GM12891 (cell line): Measurements from ENCODE around the gene KAT2B.

Experiments used
- PAX5 ChIP-seq: IDR thresholded peaks from 2 replicates; pipeline ENCODE4 v1.6.1; 2011; ENCODE audit warnings: low read length, moderate library complexity, mild to moderate bottlenecking; ENCODE audit not compliant: insufficient read depth, severe bottlenecking
- POLR2A ChIP-seq: IDR thresholded peaks from 2 replicates; pipeline ENCODE4 v1.6.1; 2011; ENCODE audit warnings: low read depth, low read length, control low read depth
- POLR2AphosphoS5 ChIP-seq: IDR thresholded peaks from 2 replicates; pipeline ENCODE4 v1.6.1; 2011; ENCODE audit warnings: low read depth, low read length, control low read depth
- POU2F2 ChIP-seq: IDR thresholded peaks from 2 replicates; pipeline ENCODE4 v1.6.1; 2011; ENCODE audit warnings: low read depth, mild to moderate bottlenecking, control low read depth, low read length, moderate library complexity
- SPI1 ChIP-seq: IDR thresholded peaks from 2 replicates; pipeline ENCODE4 v1.6.1; 2011; ENCODE audit warnings: low read depth, low read length, control low read depth
- TAF1 ChIP-seq: IDR thresholded peaks from 2 replicates; pipeline ENCODE4 v1.6.1; 2011; ENCODE audit warnings: low read depth, low read length, control low read depth

DNA sequence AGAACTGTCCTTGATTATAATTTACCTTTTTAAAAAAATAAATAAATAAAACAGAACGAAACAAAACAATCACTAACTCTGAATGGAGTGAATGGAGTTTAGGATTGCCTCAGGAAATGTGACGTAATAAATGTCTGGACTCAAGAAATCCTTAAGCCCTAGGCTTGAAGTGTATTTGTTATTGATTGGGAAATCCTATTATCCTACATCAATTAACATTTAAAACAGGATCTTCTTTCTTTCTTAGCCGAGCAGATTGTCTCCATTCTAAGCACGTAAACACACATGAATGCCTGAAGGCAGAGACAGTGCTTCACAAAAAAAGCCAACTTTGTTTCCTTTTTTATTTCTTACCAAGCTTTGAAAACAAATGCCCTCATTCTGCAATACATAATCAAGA, 33.4 kb downstream of the KAT2B start:
- no peak for TF ChIP-seq TAF1
- TF ChIP-seq POLR2AphosphoS5 = no peak
- no peak for TF ChIP-seq POLR2A
- no peak for TF ChIP-seq POU2F2
- TF ChIP-seq PAX5 = no peak
- TF ChIP-seq SPI1 = no peak
